A673 (cell line): ENCODE data around the gene KIF3A. TPM values are rescaled to one million over a fixed set of nuclear protein-coding genes. Genes with fewer than 3 reads are reported as not detected.

Source experiments
- BruUV-seq: library from RNA; stranded (reverse); fragments of 400-500 nt; replicated peaks from 2 replicates; lab custom pipeline; 2021; lab: Mats Ljungman, UMichigan
- CTCF ChIA-PET: fragments of 300-600 bp; sonication (Branson Sonifier 250); formaldehyde crosslinking; loops from one replicate; lab custom pipeline; 2022; ENCODE audit warnings: antibody characterized with exemption; lab: Charles Lee
- POLR2A ChIA-PET: fragments of 300-600 bp; sonication (Branson Sonifier 250); formaldehyde crosslinking; loops from one replicate; lab custom pipeline; 2022; ENCODE audit warnings: antibody characterized with exemption; ENCODE audit not compliant: low non-redundant PET; lab: Charles Lee
- DNase-seq: peaks from one replicate; pipeline ENCODE4 v3.0.0-alpha.2; 2015; ENCODE audit warnings: low spot score
- H3K27ac ChIP-seq: fragments of 200-600 bp; sonication (generic); 2 replicates; pipeline ENCODE4 v1.5.1; 2016; ENCODE audit warnings: mixed run types, low read depth, mild to moderate bottlenecking, mixed read lengths, antibody characterized with exemption, low read length; ENCODE audit not compliant: poor library complexity, severe bottlenecking
- H3K27me3 ChIP-seq: fragments of 200-600 bp; sonication (generic); replicated peaks from 2 replicates; pipeline ENCODE4 v1.6.1; 2017; ENCODE audit warnings: mixed run types, low read depth, mild to moderate bottlenecking, mixed read lengths, antibody characterized with exemption, low read length; ENCODE audit not compliant: insufficient read depth, poor library complexity
- H3K36me3 ChIP-seq: fragments of 200-600 bp; sonication (generic); 2 replicates; pipeline ENCODE4 v1.6.1; 2016; ENCODE audit warnings: mixed run types, mild to moderate bottlenecking, mixed read lengths, antibody characterized with exemption, low read length; ENCODE audit not compliant: insufficient read depth, poor library complexity, severe bottlenecking
- H3K4me1 ChIP-seq: fragments of 200-600 bp; sonication (generic); 2 replicates; pipeline ENCODE4 v1.6.1; 2017; ENCODE audit warnings: mixed run types, mild to moderate bottlenecking, mixed read lengths, antibody characterized with exemption, low read length; ENCODE audit not compliant: insufficient read depth, poor library complexity, severe bottlenecking
- H3K4me3 ChIP-seq: fragments of 200-600 bp; sonication (generic); 2 replicates; pipeline ENCODE4 v1.5.1; 2016; ENCODE audit warnings: low read depth, mixed run types, mild to moderate bottlenecking, mixed read lengths, low read length; ENCODE audit not compliant: poor library complexity, severe bottlenecking
- H3K9me3 ChIP-seq: fragments of 200-600 bp; sonication (generic); 2 replicates; pipeline ENCODE4 v1.6.1; 2016; ENCODE audit warnings: mixed run types, low read depth, mild to moderate bottlenecking, mixed read lengths, antibody characterized with exemption, low read length; ENCODE audit not compliant: poor library complexity, severe bottlenecking
- CTCF ChIP-seq: fragments of 300-800, 200-600 bp; sonication (generic); conservative IDR thresholded peaks from 2 replicates; pipeline ENCODE4 v1.5.1; 2017; ENCODE audit warnings: low read depth, mild to moderate bottlenecking, antibody characterized with exemption, low read length, moderate library complexity, mixed read lengths
- EZH2 ChIP-seq: fragments of 200-600 bp; sonication (generic); IDR thresholded peaks from 2 replicates; pipeline ENCODE4 v1.6.1; 2017; ENCODE audit warnings: borderline replicate concordance, low read depth, mild to moderate bottlenecking, mixed read lengths, antibody characterized with exemption, low read length; ENCODE audit not compliant: poor library complexity, severe bottlenecking
- intact Hi-C: fragments of 100-400 bp; cut with micrococcal nuclease; formaldehyde crosslinking; loops from one replicate; pipeline ENCODE4 v1.10.0; 2022; ENCODE audit not compliant: unreplicated experiment
- total RNA-seq: library from RNA; stranded (reverse); gene quantifications from 2 replicates; pipeline ENCODE4 v1.2.3, GENCODE V29; 2021

KIF3A gene
- total RNA-seq, 1 experiment from 2014 or later = 19.1 TPM

GRCh38 chr5:132785365-132785764 lies 48.0 kb upstream of the KIF3A start:
- no peak for TF ChIP-seq CTCF
- DNase-seq = no peak
- no peaks in the 10 kb centered on the region for H3K4me1 ChIP-seq
- no peak overlapping the region for H3K4me3 ChIP-seq
- no peaks in the 10 kb centered on the region for H3K9me3 ChIP-seq
- no peaks in the 10 kb centered on the region for H3K36me3 ChIP-seq
- no peaks in the 10 kb centered on the region for H3K27me3 ChIP-seq
- POLR2A ChIA-PET = interaction anchor here (0.7 kb wide), 1 partner anchor 109 kb away, joined by 4 read pairs; no protein-coding TSS in a partner anchor
- CTCF ChIA-PET = no interaction called here
- intact Hi-C loops = no loop called here
- no peak overlapping the region for H3K27ac ChIP-seq
- no TSS peak for BruUV-seq

- CTCF ChIA-PET = no interaction called here
- no peak for DNase-seq
- POLR2A ChIA-PET = no interaction called here
- Histone ChIP-seq H3K4me1 (no peaks in the 10 kb centered on the region), H3K9me3 (no peaks in the 10 kb centered on the region), H3K4me3 (no peak overlapping the region), H3K27ac (no peak overlapping the region), H3K27me3 (no peaks in the 10 kb centered on the region), H3K36me3 (no peaks in the 10 kb centered on the region)
- intact Hi-C loops = no loop called here
- BruUV-seq = no TSS peak
- TF ChIP-seq EZH2 = no peak
- no peak for TF ChIP-seq CTCF
Observed at GRCh38 chr5:132782101-132782500, 44.8 kb upstream of the KIF3A start.

- Histone ChIP-seq H3K27me3 (no peaks in the 10 kb centered on the region), H3K4me1 (no peaks in the 10 kb centered on the region), H3K27ac (no peak overlapping the region), H3K9me3 (no peaks in the 10 kb centered on the region), H3K36me3 (no peaks in the 10 kb centered on the region), H3K4me3 (no peak overlapping the region)
- POLR2A ChIA-PET = no interaction called here
- CTCF ChIA-PET = no interaction called here
- no TSS peak for BruUV-seq
- intact Hi-C loops = no loop called here
- no peak for TF ChIP-seq CTCF
- no peak for DNase-seq
Observed at GRCh38 chr5:132781029-132781428, 43.7 kb upstream of the KIF3A start.
